Inferior parietal cortex (tissue), 1 donor: ENCODE measurements around the gene NFIC.

Experiments
- DNase-seq: peaks from one replicate; pipeline ENCODE4 v3.0.0-alpha.2; 2016; ENCODE audit errors: extremely low spot score

The NFIC gene

GRCh38 chr19:3467437-3468198, 101.2 kb downstream of the NFIC start:
- no peak for DNase-seq

GRCh38 chr19:3468211-3468610, 101.8 kb downstream of the NFIC start:
- DNase-seq: no peak

GRCh38 chr19:3469638-3470499, 103.5 kb downstream of the NFIC start:
- no peak for DNase-seq

GRCh38 chr19:3470500-3471128, 104.2 kb downstream of the NFIC start:
- no peak for DNase-seq

GRCh38 chr19:3471954-3472655, 105.7 kb downstream of the NFIC start:
- no peak for DNase-seq

GRCh38 chr19:3474010-3474409, 107.6 kb downstream of the NFIC start:
- DNase-seq: no peak

- DNase-seq: no peak
Observed at GRCh38 chr19:3474614-3475013, 108.2 kb downstream of the NFIC start.

GRCh38 chr19:3475449-3475848, 109.1 kb downstream of the NFIC start:
- DNase-seq: no peak

GRCh38 chr19:3476830-3477229, 110.4 kb downstream of the NFIC start:
- DNase-seq: no peak

GRCh38 chr19:3477506-3477905, 111.1 kb downstream of the NFIC start:
- no peak for DNase-seq

- no peak for DNase-seq
Observed at GRCh38 chr19:3477951-3478350, 111.6 kb downstream of the NFIC start.

- DNase-seq: no peak
Observed at GRCh38 chr19:3478409-3479176, 112.2 kb downstream of the NFIC start.

GRCh38 chr19:3479177-3479833, 112.9 kb downstream of the NFIC start:
- DNase-seq: no peak

- no peak for DNase-seq
Observed at GRCh38 chr19:3479834-3480215, 113.4 kb downstream of the NFIC start.

- DNase-seq: no peak
Observed at GRCh38 chr19:3480383-3481091, 114.2 kb downstream of the NFIC start, which contains the start of gene SMIM24. TSS of gene SMIM24 (minus strand) at chr19:3480525. CDS start at chr19:3480463, 62 bp downstream.

GRCh38 chr19:3481241-3482090, 115.1 kb downstream of the NFIC start:
- no peak for DNase-seq

GRCh38 chr19:3482507-3483225, 116.3 kb downstream of the NFIC start:
- no peak for DNase-seq

GRCh38 chr19:3483226-3483628, 116.8 kb downstream of the NFIC start, which contains the start of gene SMIM44:
TSS of gene SMIM44 (minus strand) at chr19:3483441. CDS start at chr19:3483403, 38 bp downstream.
- no peak for DNase-seq
